ENCODE results near the gene EFCAB11.

The EFCAB11 gene

DNA sequence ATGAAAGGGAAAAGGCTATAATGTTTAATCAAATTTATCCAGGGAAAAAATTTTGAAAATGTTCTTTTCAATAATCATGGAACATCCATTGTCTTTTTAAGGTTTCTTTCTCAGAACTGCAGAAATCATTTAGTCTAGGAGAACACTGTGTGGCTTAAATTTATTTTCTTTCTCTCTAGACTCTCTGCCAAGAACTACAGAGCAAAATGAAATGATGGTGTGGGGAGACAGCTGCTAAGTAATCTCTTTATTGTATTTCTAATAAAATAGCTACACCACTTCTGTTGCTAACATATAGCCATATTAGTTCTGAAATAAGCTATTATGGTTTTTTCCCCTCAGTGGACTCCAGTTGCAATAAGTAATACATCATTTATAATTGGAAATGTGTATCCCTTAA, 120.9 kb downstream of the EFCAB11 start:
- no peak for TF ChIP-seq MYC (IDR thresholded peaks at IDR 0.05; ENCODE audit: low read depth, low read length)
- no peak for TF ChIP-seq POLR2A (IDR thresholded peaks at IDR 0.05; ENCODE audit: extremely low read depth, insufficient read length)
- no peak for TF ChIP-seq MAX (IDR thresholded peaks at IDR 0.05; ENCODE audit: low read depth, low read length)
- TF ChIP-seq, protein P1, sequence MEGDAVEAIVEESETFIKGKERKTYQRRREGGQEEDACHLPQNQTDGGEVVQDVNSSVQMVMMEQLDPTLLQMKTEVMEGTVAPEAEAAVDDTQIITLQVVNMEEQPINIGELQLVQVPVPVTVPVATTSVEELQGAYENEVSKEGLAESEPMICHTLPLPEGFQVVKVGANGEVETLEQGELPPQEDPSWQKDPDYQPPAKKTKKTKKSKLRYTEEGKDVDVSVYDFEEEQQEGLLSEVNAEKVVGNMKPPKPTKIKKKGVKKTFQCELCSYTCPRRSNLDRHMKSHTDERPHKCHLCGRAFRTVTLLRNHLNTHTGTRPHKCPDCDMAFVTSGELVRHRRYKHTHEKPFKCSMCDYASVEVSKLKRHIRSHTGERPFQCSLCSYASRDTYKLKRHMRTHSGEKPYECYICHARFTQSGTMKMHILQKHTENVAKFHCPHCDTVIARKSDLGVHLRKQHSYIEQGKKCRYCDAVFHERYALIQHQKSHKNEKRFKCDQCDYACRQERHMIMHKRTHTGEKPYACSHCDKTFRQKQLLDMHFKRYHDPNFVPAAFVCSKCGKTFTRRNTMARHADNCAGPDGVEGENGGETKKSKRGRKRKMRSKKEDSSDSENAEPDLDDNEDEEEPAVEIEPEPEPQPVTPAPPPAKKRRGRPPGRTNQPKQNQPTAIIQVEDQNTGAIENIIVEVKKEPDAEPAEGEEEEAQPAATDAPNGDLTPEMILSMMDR (IDR thresholded peaks at IDR 0.05; ENCODE audit: low read depth, low read length), result no peak
- DNase-seq (ENCODE audit: low read depth), result no peak
- H3K4me3 ChIP-seq (ENCODE audit: low read depth, low read length), result no peak overlapping the region

DNA sequence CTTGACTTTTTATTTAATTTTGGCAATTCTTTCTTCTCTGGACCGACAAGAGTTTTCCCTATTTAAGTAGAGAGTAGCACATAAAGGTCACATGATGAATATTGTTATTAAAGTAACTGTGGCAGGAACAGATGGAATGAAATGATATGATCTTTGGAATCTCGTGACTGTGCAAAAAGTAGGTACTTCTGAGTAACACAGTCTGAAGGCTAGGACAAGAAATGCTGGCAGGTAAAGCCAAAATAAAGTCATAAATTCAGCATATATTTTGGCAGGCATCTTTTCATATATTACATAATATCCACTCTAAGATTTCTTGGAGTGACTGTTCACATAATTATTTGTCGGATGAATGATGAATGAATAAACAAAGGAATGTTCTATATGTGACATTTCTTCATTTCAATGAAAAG, 121.4 kb downstream of the EFCAB11 start:
- no peak for DNase-seq (ENCODE audit: low read depth)
- TF ChIP-seq POLR2A (IDR thresholded peaks at IDR 0.05; ENCODE audit: extremely low read depth, insufficient read length), result no peak
- TF ChIP-seq, protein P1 (IDR thresholded peaks at IDR 0.05; ENCODE audit: low read depth, low read length), result no peak
- no peak for TF ChIP-seq MYC (IDR thresholded peaks at IDR 0.05; ENCODE audit: low read depth, low read length)
- TF ChIP-seq MAX (IDR thresholded peaks at IDR 0.05; ENCODE audit: low read depth, low read length), result no peak
- no peak overlapping the region for H3K4me3 ChIP-seq (ENCODE audit: low read depth, low read length)

DNA sequence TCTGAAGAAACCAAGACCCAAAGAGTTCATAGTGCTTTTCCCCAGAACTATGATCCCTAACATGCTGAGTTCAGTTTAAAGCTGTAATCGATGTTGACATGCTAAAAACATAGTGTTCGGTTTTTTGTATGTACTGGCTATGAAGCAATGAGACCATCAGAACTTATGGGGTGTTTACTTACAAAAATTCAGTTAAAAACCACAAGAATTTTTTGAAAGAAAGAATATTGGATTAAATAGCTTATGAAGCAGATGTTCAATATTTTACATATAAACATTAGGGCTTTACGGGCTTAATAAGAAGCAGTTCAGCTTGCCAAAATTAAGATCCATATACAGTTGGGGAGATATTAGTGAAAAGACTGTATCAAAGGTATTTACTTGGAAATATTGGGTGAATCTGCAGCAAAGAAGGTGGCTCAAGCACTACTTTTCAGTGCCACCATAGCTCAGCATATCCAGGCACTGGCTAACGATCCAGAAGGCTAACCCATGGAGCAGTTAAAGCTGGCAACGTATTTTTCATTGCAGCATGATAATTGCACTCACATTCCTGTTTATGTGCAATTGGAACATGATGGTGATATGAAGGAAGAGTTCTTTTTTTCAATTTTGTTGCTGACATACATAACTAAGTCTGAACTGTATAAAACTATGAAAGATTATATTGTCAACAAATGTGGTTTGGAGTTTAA, 125.9 kb downstream of the EFCAB11 start:
- no peak for DNase-seq (ENCODE audit: low read depth)
- no peak for TF ChIP-seq MYC (IDR thresholded peaks at IDR 0.05; ENCODE audit: low read depth, low read length)
- TF ChIP-seq, protein P1 (IDR thresholded peaks at IDR 0.05; ENCODE audit: low read depth, low read length), result no peak
- no peak for TF ChIP-seq MAX (IDR thresholded peaks at IDR 0.05; ENCODE audit: low read depth, low read length)
- TF ChIP-seq POLR2A (IDR thresholded peaks at IDR 0.05; ENCODE audit: extremely low read depth, insufficient read length), result no peak
- no peak overlapping the region for H3K4me3 ChIP-seq (ENCODE audit: low read depth, low read length)

DNA sequence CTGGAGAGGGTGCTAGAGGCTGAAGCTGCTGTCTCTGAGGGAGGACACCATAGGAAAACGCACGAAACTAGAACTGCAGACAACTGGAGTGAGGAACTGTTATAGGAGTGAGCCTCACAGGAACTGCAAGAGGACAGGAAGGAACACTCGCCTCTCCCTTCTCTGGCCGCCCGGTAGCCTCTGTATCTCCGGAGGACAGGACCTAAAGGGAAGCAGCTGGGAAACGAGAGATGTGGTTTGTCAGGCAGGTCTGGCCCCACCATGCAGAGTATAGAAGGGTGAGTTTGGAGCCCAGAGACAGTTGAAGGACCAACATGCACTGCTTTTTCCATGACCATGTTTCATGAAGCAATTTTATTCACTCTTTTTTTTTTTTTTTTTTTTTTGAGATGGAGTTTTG, 127.3 kb downstream of the EFCAB11 start:
- H3K4me3 ChIP-seq (ENCODE audit: low read depth, low read length), result no peak overlapping the region
- TF ChIP-seq POLR2A (IDR thresholded peaks at IDR 0.05; ENCODE audit: extremely low read depth, insufficient read length) (no peak), MYC (IDR thresholded peaks at IDR 0.05; ENCODE audit: low read depth, low read length) (no peak), MAX (IDR thresholded peaks at IDR 0.05; ENCODE audit: low read depth, low read length) (no peak)
- TF ChIP-seq, protein P1 (IDR thresholded peaks at IDR 0.05; ENCODE audit: low read depth, low read length), result no peak
- DNase-seq (ENCODE audit: low read depth), result no peak

- no peak for TF ChIP-seq POLR2A (IDR thresholded peaks at IDR 0.05; ENCODE audit: extremely low read depth, insufficient read length)
- no peak for TF ChIP-seq MYC (IDR thresholded peaks at IDR 0.05; ENCODE audit: low read depth, low read length)
- TF ChIP-seq, protein P1 (IDR thresholded peaks at IDR 0.05; ENCODE audit: low read depth, low read length), result no peak
- TF ChIP-seq MAX (IDR thresholded peaks at IDR 0.05; ENCODE audit: low read depth, low read length), result no peak
- no peak overlapping the region for H3K4me3 ChIP-seq (ENCODE audit: low read depth, low read length)
- no peak for DNase-seq (ENCODE audit: low read depth)
These were observed 127.9 kb downstream of the EFCAB11 start for GRCh38 chr14:89826596-89826995.
